C4-2B (cell line): Measurements from ENCODE around the gene STAM2.

Experiments
- H3K27ac ChIP-seq: fragments of 450-650 bp; 2 replicates; pipeline ENCODE4 v1.5.1; 2017
- CTCF ChIP-seq: fragments of 450-650 bp; conservative IDR thresholded peaks from 2 replicates; pipeline ENCODE4 v1.5.1; 2017; ENCODE audit warnings: mild to moderate bottlenecking
- ZFX ChIP-seq: fragments of 450-650 bp; IDR thresholded peaks from 2 replicates; pipeline ENCODE4 v1.6.1; 2017

STAM2 gene

GRCh38 chr2:152075461-152076050 lies 100.0 kb downstream of the STAM2 start:
- TF ChIP-seq ZFX: no peak
- TF ChIP-seq CTCF: no peak
- no peak overlapping the region for H3K27ac ChIP-seq

- TF ChIP-seq CTCF (no peak), ZFX (no peak)
- H3K27ac ChIP-seq: no peak overlapping the region
Measured at GRCh38 chr2:152072011-152072410, 103.6 kb downstream of the STAM2 start.

GRCh38 chr2:152071518-152071917 lies 104.0 kb downstream of the STAM2 start:
- TF ChIP-seq CTCF: no peak
- TF ChIP-seq ZFX: no peak
- no peak overlapping the region for H3K27ac ChIP-seq

- TF ChIP-seq ZFX: no peak
- TF ChIP-seq CTCF: no peak
- H3K27ac ChIP-seq: no peak overlapping the region
Measured at GRCh38 chr2:152071092-152071491, 104.5 kb downstream of the STAM2 start.

GRCh38 chr2:152068226-152068625 lies 107.3 kb downstream of the STAM2 start:
- no peak overlapping the region for H3K27ac ChIP-seq
- TF ChIP-seq ZFX (no peak), CTCF (no peak)

- TF ChIP-seq CTCF: no peak
- no peak for TF ChIP-seq ZFX
- no peak overlapping the region for H3K27ac ChIP-seq
Measured at GRCh38 chr2:152067823-152068222, 107.7 kb downstream of the STAM2 start.
